ENCODE results near the gene MAMLD1. TPM values are rescaled to one million over a fixed set of nuclear protein-coding genes. Genes with fewer than 3 reads are reported as not detected.

The MAMLD1 gene
- 0.43 TPM in 1 of 2 replicates, not detected in the other for total RNA-seq (2014; rRNA removed; shearing (Covaris generic); ENCODE audit: low replicate concordance)

GRCh38 chrX:150362599-150363481 is at the start of gene MAMLD1:
Gene MAMLD1, plus strand, starts transcription at chrX:150363317. Its CDS starts 82,200 bp downstream, at chrX:150445517.
- H3K4me3 ChIP-seq: peak within 1 kb of the TSS; percentile 60
- H3K36me3 ChIP-seq: no peaks in the 10 kb centered on the region
- no peaks in the 10 kb centered on the region for H3K27me3 ChIP-seq
- peak; percentile 79 for DNase-seq
- no peaks in the 10 kb centered on the region for H3K9me3 ChIP-seq

DNA sequence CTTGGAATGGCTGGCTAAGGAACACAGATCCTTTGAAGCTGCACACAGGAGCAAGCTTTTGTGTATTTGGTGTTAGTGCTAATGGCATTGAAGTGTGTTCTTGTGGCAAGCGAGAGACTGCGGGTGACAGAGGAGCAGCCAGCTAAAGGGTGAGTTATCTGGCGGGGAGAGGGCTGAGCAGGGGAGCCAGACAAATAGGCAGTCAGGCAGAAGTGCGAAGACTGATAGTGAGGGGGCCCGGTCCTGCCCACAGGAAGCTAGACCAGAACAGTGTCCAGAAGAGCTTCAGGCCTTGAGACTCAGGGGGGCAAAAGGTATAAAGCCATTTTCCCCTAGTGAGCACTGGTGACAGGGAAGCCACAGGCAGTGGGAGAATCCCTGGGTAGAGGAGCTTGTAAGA is 49.6 kb upstream of the MAMLD1 start:
- no peak for DNase-seq
- Histone ChIP-seq H3K36me3 (no peaks in the 10 kb centered on the region), H3K9me3 (no peaks in the 10 kb centered on the region), H3K4me3 (no peak overlapping the region), H3K27me3 (no peaks in the 10 kb centered on the region)

DNA sequence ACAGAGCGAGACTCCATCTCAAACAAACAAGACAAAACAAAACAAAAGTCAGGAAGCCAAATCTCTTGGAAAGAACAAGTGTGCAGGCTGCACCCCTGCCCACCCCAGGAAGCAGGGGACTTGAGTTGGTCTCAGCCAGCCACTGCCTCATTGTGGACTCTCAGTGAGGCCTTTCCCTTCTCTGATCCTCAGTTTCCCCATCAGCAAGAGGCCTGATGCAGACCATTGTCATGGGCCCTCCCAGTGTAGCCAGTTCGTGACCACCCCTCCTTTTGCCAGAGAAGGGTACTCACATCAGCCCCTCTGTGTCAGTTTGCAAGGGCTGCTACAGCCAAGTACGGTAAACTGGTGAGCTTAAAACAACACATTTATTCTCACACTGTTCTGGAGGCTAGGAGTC is 48.9 kb upstream of the MAMLD1 start:
- Histone ChIP-seq H3K27me3 (no peaks in the 10 kb centered on the region), H3K4me3 (no peak overlapping the region), H3K36me3 (no peaks in the 10 kb centered on the region), H3K9me3 (no peaks in the 10 kb centered on the region)
- DNase-seq: no peak

- DNase-seq: no peak
- H3K27me3 ChIP-seq: no peaks in the 10 kb centered on the region
- H3K4me3 ChIP-seq: no peak overlapping the region
- no peaks in the 10 kb centered on the region for H3K36me3 ChIP-seq
- H3K9me3 ChIP-seq: no peaks in the 10 kb centered on the region
Observed at GRCh38 chrX:150316564-150316963, 46.6 kb upstream of the MAMLD1 start.

DNA sequence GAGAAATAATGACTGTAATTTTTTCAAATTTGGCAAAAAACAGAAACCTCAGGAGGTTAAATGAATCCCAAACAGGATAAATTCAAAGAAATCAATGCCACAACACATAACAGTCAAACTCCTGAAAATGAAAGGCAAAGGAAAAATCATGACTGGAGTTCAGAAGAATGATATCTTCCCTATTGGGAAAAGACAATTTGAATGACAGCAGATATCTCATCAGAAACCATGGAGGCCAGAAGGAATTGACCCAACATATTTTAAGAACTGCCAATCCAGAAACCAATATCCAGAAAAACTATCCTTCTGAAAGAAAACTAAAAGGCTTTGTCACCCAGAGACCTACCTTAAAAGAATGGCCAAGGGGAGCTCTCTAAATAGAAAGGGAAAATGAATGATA is 40.1 kb upstream of the MAMLD1 start:
- Histone ChIP-seq H3K27me3 (no peaks in the 10 kb centered on the region), H3K4me3 (no peak overlapping the region), H3K36me3 (no peaks in the 10 kb centered on the region), H3K9me3 (peaks cover 4% of the 10 kb centered on the region)
- DNase-seq: no peak

DNA sequence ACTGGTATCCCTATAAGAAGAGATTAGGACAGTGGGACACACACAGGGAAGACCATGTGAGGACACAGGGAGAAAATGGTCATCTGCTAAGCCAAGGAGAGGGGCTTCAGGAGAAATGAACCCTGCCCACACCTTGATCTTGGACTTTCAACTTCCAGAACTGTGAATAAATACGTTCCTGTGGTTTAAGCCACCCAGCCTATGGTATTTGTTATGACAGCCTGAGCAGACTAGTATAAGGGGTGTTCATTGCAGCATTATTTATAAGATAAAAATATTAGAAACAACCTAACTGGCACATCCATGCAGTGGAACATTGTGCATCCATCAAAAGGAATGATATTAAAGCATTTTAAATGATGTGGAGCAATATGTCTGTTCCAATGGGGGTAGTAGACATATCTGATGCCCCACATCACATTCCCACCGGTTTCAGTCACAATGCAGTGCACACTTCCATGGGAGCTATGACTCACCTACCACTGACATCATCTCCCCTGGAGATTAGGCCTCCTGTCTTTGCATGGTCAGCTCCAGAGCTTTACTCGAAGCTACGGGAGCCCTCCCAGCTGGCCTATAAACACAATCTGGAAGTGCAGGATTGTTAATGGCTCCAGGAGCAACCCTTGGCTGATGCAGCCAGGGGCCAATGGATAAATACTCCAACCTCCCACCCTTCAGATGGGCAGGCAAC is 38.9 kb upstream of the MAMLD1 start:
- Histone ChIP-seq H3K4me3 (no peak overlapping the region), H3K9me3 (peaks cover 4% of the 10 kb centered on the region), H3K36me3 (no peaks in the 10 kb centered on the region), H3K27me3 (no peaks in the 10 kb centered on the region)
- peak; percentile 62 for DNase-seq

DNA sequence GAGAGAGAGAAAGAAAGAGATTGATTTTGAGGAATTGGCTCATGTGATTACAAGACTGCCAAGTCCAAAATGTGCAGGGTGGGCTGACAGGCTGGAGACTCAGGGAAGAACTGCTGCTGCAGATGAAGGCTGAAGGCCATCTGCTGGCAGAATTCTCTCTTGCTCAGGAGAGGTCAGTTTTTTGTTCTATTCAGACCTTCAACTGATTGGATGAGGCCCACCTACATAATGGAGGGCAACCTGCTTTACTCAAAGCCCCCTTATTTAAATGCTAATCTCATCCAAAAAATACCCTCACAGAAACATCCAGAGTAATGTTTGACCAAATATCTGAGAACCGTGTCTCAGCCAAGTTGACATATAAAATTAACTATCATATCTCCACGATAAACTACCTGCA is 38.2 kb upstream of the MAMLD1 start:
- DNase-seq: no peak
- H3K36me3 ChIP-seq: no peaks in the 10 kb centered on the region
- peaks cover 4% of the 10 kb centered on the region for H3K9me3 ChIP-seq
- no peak overlapping the region for H3K4me3 ChIP-seq
- H3K27me3 ChIP-seq: no peaks in the 10 kb centered on the region

DNA sequence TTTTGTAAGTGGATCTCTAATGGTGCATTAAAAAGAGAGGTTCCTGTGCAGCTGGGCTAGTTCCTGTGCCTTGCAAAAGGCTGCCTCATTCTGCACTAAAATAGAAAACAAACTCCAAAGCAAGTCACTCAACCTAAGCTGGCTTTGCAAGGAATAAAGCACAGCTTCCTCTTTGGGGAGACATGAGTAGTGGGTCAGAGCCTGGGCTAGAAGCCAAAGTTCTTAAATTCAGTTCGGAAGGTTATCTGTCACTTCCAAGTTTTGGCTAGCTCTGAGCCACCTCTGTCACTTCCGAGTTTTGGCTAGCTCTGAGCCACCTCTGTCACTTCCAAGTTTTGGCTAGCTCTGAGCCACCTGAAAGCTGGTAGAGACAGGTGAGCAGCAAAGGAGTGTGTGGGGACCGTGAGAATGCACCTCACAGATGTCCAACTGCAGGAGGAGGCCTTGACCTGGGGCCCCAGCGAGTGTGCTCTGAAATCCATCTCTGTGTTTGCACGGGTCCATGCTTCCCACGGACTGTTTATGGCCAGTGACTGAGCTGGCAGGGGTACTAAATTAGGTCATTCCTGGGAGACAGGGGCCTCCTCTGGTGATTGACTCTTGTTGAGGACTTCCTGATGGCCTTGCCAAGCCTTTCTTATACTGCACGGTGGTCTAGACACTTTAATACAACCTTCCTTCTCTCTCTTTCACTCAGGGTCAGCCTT is 36.4 kb upstream of the MAMLD1 start:
- Histone ChIP-seq H3K4me3 (no peak overlapping the region), H3K36me3 (no peaks in the 10 kb centered on the region), H3K9me3 (peaks cover 4% of the 10 kb centered on the region), H3K27me3 (no peaks in the 10 kb centered on the region)
- peak; percentile 6 for DNase-seq

GRCh38 chrX:150329282-150329681 is 33.8 kb upstream of the MAMLD1 start:
- H3K9me3 ChIP-seq: no peaks in the 10 kb centered on the region
- H3K4me3 ChIP-seq: no peak overlapping the region
- no peaks in the 10 kb centered on the region for H3K27me3 ChIP-seq
- DNase-seq: no peak
- H3K36me3 ChIP-seq: no peaks in the 10 kb centered on the region

GRCh38 chrX:150329868-150330267 is 33.2 kb upstream of the MAMLD1 start:
- DNase-seq: no peak
- H3K27me3 ChIP-seq: no peaks in the 10 kb centered on the region
- no peak overlapping the region for H3K4me3 ChIP-seq
- no peaks in the 10 kb centered on the region for H3K36me3 ChIP-seq
- no peaks in the 10 kb centered on the region for H3K9me3 ChIP-seq

GRCh38 chrX:150332023-150332422 is 31.1 kb upstream of the MAMLD1 start:
- no peak overlapping the region for H3K4me3 ChIP-seq
- no peaks in the 10 kb centered on the region for H3K36me3 ChIP-seq
- H3K9me3 ChIP-seq: no peaks in the 10 kb centered on the region
- H3K27me3 ChIP-seq: no peaks in the 10 kb centered on the region
- DNase-seq: no peak

DNA sequence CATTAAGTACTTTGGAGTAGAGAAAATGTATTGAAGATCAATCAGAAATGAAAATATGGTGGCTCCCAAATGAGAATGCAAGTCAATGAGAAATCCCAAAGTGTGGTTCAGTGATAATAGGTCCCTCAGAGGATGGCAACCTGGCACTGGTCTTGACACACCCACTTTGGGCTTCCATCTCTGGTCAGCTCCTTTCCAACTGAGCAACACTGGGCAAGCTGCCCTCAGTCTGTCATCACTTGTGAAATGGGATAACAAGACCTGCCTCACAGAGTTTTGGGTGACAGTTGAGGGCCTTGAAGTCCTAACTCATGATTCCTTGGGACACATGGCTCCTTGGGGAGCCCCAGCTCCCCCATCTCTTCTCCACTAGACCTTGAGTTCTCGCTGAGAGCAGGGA is 29.0 kb upstream of the MAMLD1 start:
- DNase-seq: no peak
- no peaks in the 10 kb centered on the region for H3K36me3 ChIP-seq
- no peaks in the 10 kb centered on the region for H3K27me3 ChIP-seq
- no peaks in the 10 kb centered on the region for H3K9me3 ChIP-seq
- no peak overlapping the region for H3K4me3 ChIP-seq

DNA sequence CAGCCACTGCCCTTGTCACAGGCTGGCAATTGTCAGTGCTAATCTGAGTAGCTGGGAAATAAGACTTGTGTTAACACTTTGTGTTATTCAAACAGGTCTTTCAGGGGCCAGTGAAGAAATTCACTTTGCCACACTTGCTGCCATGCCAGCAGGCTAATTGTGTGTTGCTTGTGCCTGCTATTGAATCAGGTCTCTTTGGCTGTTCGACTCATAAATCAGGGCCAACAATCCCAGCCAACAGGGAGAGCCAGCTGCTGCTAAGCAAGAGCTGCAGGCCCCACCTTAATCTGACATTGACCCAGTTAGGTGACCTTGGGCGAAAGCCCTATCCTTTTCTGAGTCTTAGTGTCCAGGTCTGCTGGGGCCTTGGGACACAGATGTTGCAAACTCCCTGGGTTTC is 28.1 kb upstream of the MAMLD1 start:
- Histone ChIP-seq H3K9me3 (no peaks in the 10 kb centered on the region), H3K36me3 (no peaks in the 10 kb centered on the region), H3K27me3 (no peaks in the 10 kb centered on the region), H3K4me3 (no peak overlapping the region)
- DNase-seq: no peak

DNA sequence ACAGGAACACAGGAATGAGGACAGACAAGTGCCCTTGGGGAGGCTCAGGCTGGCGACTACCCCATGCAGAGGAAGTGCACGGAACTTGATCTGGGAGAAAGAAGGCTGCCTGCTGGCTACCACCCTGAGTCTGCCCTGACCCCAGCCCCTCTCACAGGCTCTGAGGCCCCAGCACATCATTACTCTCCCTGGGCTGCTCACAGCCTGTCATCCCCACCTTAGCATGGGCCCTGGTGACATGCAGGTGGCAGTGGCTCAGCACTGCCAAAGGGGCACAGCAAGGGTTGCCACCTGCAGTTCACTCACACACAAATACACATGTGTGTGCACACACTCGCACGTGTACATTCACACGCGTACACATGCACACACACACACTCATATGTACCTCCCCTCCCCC is 26.1 kb upstream of the MAMLD1 start:
- no peak for DNase-seq
- Histone ChIP-seq H3K9me3 (no peaks in the 10 kb centered on the region), H3K4me3 (no peak overlapping the region), H3K36me3 (no peaks in the 10 kb centered on the region), H3K27me3 (no peaks in the 10 kb centered on the region)

DNA sequence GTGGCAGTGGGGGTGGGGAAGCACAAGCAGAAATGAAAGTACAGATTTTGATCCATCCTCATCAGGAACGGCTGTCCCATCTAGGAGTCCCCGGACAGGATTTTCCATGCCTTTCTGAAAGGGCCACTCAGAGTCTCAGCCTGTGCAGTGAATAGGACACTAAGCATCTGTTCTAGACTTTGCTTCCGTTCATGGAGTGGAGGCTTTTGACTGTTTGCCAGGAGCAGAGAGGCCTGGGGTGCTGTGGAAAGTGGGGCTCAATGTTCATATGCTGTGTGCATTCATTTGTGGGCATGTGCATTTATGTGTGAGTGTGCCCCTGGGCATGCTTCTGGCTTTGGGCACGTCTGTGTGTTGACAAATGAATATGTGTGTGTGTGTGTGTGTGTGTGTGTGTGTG is 25.6 kb upstream of the MAMLD1 start:
- Histone ChIP-seq H3K4me3 (no peak overlapping the region), H3K27me3 (no peaks in the 10 kb centered on the region), H3K36me3 (no peaks in the 10 kb centered on the region), H3K9me3 (no peaks in the 10 kb centered on the region)
- no peak for DNase-seq

DNA sequence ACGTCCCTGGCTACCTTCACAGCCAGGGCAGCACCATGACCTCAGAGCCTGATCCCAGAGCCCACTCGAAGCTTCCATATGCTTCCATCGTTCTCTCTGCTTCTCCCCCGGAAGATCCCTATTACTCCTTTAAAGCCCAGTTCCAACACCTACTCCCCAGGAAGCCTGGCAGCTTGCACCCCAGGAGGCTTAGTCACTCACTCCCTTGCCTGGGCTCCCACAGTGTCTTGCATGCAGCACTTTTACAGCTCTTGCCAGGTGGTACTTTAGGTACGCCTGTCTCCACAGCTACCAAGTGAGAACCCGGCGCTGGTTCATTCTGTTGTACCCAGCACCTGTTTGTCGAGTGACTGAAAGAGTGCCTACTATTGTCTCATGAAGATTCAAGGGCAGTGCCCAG is 24.5 kb upstream of the MAMLD1 start:
- Histone ChIP-seq H3K9me3 (no peaks in the 10 kb centered on the region), H3K36me3 (no peaks in the 10 kb centered on the region), H3K4me3 (no peak overlapping the region), H3K27me3 (no peaks in the 10 kb centered on the region)
- DNase-seq: no peak

- H3K36me3 ChIP-seq: no peaks in the 10 kb centered on the region
- H3K27me3 ChIP-seq: no peaks in the 10 kb centered on the region
- H3K4me3 ChIP-seq: no peak overlapping the region
- no peak for DNase-seq
- no peaks in the 10 kb centered on the region for H3K9me3 ChIP-seq
Observed at GRCh38 chrX:150339736-150340135, 23.4 kb upstream of the MAMLD1 start.
